ENCODE data around the gene DHX36.
A peak's percentile ranks its signal among the peaks of the same experiment; 100 is the strongest.

DHX36 gene, protein sequence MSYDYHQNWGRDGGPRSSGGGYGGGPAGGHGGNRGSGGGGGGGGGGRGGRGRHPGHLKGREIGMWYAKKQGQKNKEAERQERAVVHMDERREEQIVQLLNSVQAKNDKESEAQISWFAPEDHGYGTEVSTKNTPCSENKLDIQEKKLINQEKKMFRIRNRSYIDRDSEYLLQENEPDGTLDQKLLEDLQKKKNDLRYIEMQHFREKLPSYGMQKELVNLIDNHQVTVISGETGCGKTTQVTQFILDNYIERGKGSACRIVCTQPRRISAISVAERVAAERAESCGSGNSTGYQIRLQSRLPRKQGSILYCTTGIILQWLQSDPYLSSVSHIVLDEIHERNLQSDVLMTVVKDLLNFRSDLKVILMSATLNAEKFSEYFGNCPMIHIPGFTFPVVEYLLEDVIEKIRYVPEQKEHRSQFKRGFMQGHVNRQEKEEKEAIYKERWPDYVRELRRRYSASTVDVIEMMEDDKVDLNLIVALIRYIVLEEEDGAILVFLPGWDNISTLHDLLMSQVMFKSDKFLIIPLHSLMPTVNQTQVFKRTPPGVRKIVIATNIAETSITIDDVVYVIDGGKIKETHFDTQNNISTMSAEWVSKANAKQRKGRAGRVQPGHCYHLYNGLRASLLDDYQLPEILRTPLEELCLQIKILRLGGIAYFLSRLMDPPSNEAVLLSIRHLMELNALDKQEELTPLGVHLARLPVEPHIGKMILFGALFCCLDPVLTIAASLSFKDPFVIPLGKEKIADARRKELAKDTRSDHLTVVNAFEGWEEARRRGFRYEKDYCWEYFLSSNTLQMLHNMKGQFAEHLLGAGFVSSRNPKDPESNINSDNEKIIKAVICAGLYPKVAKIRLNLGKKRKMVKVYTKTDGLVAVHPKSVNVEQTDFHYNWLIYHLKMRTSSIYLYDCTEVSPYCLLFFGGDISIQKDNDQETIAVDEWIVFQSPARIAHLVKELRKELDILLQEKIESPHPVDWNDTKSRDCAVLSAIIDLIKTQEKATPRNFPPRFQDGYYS

DNA sequence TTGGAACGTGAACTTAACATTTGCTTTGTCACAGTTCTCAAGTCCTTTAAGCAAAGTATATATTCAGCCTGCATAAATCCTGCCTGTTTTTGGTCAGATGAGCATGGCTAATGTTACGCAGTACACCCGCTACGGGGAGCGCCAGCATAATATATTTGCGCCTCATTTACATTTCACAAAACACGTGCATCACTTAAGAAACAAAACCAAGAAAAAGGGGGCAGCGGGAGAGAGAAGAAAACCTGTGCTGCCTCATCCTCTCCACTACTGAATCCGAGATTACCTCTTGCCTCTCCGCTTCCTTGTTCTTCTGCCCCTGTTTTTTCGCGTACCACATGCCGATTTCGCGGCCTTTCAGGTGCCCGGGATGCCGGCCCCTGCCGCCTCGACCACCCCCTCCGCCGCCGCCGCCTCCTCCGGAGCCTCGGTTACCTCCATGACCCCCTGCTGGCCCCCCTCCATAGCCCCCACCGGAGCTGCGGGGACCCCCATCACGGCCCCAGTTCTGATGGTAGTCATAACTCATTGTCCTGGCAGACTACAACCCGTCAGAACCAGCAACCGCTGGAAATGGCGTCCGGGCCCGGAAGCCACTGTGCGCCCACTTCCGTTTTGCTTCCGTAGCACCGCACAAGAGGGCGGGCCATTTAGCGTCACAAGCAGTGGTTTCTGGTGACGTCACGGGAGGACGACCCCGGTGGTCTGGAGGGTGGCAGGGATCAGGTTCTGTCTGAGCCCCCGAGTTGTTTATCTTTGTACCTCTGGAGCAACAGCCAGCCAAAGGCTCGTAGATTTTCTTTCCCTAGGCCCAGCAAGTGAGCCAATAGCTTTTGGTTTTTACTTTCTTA is at the start of gene DHX36:
DHX36 (minus strand) TSS at position 597 of the 848 bp plus-strand sequence; CDS start at position 526, 71 bp downstream.
- peak; percentile 94 for DNase-seq (ENCODE audit: low spot score)

DNA sequence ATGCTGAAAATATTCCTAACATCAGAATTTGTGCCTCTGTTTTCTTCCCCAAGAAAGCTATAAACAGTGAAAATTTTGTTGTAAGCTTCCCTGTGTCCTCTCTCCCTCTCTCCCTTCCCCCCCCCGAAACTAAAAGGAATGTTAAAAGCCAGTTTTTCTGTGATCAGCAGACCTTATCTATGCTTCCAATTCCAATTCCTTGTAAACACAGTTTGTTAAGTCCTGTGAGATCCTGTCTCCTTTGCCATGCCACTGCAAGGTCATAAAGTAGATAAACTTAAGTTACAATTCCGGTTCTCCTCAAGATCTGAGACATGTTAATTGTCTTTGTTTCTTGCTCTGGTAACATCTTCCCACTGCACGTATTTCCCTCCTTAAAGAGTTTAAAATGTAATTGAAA is 42.9 kb upstream of the DHX36 start:
- no peak for DNase-seq (ENCODE audit: low spot score)

DNA sequence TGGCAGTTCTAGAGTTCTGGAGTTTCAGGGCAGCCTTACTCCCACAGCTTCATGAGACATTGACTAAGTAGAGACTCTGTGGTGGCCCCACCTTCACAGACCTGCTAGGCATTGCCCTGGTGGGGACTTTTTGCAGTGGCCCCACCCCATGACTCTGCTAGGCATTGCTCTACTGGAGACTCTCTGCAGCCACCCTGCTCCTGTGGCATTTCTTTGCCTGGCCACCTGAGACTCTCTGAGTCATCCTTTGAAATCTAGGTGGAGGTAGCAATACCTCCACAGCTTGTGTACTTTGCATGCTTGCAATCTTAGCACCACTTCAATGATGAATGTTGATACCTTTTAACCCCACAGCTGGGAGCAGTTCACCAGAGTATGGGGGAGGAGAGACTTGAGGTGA is 40.6 kb upstream of the DHX36 start:
- DNase-seq (ENCODE audit: low spot score), result no peak

DNA sequence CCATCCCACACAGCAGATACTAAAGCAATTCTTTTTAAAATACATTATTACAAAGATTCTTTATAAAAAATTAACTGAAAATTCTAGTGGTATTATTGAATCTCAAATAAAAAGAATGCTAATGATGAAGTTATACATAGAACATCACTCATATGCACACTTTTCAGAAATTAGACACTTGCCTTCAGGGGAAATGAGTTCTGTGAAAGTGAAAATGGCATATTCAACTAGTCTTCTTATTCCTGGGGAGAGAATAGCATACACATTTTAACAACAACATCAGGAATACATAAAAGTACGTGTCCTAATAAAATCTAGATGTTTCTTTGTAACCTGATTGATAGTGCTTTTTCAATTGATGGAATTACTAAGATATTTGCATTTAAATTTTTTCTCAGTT is 36.8 kb upstream of the DHX36 start:
- DNase-seq (ENCODE audit: low spot score), result no peak

DNA sequence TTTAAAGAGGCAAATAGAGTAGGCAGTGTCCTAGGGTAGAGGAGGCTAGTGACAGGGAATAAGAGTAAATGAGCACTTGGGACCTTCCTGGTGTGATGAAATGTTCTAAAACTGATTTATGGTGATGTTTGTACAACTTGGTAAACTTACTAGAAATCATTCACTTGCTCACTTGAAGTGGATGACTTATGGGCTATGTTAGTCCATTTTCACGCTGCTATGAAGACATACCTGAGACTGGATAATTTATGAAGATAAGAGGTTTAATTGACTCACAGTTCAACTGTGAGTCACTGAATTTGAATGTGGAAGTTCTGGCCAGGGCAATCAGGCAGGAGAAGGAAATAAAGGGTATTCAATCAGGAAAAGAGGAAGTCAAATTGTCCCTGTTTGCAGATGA is 31.7 kb upstream of the DHX36 start:
- no peak for DNase-seq (ENCODE audit: low spot score)

DNA sequence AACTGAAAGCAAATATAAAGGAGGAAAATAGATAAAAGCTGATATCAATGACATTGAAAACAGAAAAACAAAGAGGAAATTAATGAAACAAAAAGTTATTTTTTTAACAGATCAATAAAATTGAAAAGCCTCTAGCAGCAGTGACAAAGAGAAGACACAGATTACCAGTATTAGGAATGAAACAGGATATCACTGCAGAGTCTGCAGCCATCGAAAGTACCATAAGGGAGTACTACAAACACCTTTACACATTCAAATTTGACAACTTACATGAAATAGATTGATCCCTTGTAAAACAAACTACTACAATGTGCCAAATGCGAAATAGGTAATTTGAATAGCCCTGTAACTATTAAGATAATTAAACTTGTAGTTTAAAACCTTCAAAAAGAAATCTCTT is 24.9 kb upstream of the DHX36 start:
- DNase-seq (ENCODE audit: low spot score), result no peak

DNA sequence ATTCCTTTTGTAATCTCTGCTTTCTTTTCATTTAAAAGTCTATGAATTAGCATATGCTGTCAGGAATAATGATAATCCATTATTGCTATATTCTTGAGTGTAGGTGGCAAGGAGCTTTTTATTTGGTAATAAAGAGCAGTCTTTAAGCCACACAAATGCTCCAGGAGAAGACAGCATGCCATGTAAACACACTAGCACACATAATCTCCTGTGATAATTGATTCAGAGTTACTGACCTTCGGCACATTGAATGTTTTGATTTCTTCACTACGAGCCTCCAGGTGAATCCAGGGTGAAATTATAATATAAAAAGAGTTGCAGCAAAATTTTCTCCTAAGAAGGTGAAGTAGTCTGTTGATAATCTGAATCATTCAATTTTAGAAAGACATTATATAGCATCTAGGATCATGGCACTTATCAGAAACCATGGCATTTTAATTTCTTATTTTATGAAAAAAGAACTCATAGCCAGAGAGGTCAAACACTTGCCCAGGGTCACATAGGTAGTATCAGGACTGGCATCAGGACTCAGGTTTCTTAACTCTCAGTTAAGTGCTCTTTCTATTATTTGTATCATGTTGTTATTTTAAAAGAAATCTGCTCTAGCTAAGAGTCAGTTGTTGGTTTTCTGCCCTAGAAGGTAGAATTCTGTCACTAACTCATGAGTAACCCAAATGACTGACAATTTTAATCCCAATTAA is 21.3 kb upstream of the DHX36 start:
- DNase-seq (ENCODE audit: low spot score), result no peak

DNA sequence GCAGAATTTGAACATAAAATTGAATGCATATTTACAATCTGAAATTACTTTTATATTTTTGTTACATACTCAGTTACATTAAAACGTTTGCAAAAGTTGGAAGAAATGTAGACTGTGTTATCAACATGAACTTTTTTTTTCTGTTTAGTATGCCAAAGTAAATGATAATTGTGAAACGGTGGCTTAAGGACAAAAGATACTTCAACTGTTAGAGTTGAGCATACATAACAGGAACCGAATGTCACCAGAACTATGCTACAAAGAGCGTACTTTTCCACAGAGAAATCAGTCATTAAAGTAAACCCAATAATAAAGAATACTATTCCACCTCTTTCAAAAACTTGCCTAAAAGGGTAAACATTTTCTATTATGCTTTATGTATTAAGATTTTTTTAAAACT is 14.3 kb upstream of the DHX36 start:
- DNase-seq (ENCODE audit: low spot score), result no peak

DNA sequence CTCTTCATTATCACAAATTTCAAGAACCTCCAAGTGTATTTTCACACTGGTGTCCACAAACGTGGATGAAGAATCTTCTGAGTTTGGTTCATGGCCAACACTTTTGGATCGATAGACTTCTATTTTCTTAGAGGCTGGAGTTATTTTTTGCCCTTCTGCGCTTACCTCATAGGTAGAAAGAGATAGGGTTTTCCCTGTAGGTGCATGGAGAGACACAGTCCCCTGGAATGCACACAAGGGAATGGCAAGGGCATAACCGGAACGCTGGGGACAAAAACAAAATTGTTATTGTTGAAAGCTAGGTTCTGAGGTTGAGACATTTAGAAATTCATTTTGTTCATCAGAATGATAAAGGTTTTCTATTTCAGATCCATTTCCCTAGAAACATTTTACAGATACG is 13.7 kb upstream of the DHX36 start:
- no peak for DNase-seq (ENCODE audit: low spot score)

DNA sequence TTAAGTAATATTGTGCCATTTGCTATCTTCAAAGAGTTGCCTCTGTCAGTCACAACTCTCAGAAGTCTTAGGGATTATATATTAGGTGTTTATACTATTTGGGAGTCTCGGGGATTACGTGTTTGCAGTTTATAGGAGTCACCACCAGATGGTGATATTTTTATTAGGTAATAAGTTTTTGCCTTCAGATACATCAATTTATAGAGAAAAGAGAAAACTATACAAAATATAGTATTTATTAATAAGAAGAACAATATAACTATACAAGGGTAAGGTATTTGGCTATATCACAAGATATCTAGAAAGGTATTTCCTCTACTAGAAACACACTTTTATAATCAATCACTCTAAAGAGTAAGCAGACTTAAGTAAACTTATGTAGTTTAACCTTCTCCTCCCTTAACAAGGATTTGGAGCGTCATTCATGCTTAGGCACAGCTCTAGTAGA is 10.7 kb upstream of the DHX36 start:
- no peak for DNase-seq (ENCODE audit: low spot score)

DNA sequence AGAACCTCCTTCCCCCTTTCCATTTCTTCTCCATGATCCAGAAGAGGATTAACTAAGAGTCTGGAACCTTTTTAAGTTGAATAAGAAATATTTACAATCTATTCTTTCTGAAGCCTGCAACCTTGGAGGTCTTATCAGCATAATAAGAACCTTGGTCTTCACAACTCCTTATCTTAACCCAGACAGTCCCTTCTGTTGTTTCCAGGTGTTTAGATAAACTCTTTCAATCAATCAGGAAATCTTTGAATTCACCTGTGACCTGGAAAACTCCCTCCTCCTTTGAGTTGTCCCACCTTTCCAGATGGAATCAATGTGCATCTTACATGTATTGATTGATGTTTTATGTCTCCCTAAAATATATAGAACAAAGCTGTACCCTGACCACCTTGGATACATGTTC is 3.6 kb upstream of the DHX36 start:
- DNase-seq (ENCODE audit: low spot score), result no peak

DNA sequence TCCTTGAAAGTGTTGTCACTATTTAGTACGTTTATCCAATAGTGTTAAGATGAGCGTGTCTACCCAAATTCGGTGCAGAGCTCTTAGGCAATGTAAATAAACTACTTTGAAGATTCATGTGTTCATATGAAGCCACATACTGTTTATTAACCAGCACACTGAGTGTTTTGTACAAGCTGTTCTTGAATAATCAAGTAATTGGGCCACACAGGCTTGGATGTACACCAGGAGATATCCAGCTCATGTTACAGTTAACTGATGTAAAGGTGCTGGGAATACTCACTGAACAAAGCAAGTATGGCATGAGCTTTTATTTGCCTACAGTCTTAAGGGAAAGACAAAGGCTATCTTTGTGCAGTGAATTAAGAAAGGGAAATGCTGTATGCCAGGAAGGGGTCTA is 632 bp upstream of the DHX36 start:
- no peak for DNase-seq (ENCODE audit: low spot score)

DNA sequence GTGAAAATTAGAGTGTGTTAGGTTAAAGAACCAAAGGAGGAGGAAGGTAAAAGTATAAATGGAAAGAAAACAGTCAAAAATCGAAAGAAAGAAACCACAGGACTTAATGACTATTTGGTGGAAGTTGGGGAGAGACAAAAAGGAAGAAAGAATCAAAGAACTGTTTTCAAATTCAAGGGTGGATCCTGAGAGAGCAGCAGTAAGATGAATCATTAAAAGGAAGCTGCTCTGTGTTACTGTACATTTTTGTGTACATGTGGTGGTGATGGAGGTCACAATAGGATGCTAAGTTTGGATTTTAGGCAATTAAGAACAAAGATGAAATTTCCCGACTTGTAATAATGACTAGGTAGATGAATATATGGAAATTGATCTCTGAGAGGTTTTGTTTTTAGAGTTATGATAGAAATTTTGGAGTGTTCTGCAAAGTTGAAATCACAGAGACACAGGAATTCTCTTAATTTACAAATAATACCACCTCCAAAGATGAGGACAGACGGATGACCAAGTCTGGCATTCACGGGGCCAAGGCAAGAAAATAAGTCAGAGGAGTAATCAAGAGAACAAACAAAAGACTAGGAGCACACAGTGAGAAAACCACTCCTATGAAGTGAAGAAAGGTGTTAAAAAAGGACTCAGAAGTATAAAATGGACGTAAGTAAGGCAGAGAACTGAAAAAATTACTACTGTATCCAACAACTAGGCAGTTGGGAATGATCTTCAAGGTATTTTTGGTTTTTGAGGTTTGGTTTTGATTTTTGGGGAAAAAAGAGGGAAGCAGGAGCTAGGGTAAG is 7.1 kb downstream of the DHX36 start:
- no peak for DNase-seq (ENCODE audit: low spot score)

DNA sequence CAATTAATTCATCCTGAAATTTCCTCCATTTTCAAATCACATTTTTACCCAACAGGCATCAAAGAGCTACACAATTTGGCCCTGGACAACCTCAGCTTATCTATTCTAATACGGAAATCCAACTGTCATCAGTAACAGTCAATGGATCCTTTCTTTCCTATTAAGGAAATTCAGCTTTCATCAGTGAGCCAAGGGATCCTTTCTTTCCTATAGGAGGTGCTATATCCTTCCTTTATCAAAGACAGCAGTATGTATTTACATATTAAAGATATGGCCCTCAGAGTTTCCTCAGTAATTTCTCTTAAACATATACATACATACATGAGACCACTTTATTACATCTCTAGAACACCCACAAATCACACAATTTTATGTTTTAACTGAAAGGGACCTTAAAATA is 10.1 kb downstream of the DHX36 start:
- no peak for DNase-seq (ENCODE audit: low spot score)

DNA sequence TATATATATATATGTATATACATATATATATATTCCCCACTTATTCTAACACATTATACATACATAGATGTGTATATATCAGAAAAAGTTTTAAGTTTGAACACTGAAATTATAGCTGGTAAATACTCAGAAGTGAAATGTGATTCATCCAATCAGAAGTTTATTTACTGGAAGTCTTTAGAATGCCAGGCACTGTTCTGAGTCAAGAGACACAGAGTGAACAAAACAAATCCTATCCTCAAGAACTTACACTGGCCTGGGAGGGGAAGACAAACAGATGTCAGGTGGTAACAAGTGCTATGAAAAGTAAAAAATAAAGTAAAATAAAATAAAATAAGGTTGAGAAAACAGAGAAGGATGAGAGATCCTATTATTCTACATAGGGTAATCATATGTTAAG is 13.4 kb downstream of the DHX36 start:
- DNase-seq (ENCODE audit: low spot score), result no peak

DNA sequence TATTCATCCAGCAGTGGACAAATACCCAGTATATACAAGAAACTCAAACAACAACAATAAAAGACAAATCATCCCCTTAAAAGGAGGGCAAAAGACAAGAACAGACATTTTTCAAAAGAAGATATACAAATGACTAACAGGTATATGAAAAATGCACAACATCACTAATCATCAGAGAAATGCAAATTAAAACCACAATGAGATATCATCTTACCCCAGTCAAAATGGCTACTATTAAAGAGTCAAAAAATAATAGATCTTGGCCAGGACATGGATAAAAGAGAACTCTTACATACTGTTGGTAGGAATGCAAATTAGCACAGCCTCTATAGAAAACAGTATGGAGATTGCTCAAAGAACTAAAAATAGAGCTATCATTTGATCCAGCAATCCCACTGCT is 16.9 kb downstream of the DHX36 start:
- DNase-seq (ENCODE audit: low spot score), result no peak

DNA sequence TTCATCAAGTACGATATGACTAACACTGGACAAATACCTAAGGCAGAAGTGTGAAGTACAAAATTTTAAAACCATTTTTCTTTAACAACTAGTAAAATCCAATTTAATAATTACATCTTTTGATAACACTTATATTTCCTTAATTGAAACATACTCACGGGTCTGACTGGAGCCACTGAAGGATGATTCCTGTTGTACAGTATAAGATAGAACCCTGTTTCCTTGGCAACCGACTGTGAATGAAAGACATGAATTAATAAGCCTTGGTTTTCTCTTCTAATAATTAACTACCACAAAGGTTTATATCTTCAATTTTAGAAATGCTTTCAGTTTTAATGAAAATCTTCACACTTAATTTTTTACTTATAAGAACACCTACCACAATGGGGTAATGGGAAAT is 19.4 kb downstream of the DHX36 start:
- DNase-seq (ENCODE audit: low spot score), result no peak

DNA sequence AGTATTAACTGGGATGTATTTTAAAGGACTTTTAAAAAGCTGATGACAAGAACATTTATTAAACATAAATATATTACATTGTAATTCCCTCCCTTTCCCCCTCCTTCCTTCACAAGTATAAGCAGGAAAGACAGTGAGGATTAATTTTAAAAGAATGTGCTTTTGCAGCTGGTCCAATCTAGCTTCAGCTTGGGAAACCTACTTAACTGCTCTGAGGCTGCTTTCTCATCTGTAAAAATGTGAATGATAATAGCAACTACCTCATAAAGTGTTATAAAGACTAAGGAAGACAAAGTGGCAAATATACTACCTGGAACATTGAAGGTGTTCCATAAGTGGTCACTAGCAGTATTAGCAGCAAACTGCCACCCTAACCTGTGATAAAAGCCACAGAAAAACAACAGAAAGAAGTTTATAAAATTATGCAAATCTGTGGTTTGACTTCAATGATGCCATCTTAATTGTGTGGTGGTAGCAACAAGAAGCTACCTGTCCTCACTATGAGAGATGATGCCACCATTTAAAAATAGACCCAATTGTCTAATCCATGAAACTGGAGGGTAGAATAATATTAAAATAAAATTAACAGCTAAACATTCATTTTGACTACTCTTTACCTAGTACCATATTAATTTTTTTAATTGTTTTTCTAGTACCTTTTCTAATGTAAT is 20.0 kb downstream of the DHX36 start:
- no peak for DNase-seq (ENCODE audit: low spot score)

DNA sequence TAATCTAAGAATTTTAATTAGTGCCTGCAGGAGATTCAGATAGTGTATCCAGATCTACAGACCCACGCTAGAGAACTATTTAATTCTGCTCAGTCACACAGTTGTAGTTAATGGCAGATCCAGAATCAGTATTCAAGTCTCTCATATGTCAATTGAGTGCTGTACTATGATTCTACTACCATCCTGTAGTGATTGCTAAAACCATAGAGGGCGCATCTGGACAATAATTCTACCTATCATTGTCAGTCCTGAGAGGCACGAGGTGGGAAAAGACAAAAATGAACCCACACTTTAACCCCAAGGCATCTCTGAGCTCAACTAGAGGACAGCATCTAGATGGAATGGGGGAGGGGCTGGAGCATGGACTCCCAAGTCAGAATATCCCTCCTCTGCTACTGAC is 22.7 kb downstream of the DHX36 start:
- no peak for DNase-seq (ENCODE audit: low spot score)

DNA sequence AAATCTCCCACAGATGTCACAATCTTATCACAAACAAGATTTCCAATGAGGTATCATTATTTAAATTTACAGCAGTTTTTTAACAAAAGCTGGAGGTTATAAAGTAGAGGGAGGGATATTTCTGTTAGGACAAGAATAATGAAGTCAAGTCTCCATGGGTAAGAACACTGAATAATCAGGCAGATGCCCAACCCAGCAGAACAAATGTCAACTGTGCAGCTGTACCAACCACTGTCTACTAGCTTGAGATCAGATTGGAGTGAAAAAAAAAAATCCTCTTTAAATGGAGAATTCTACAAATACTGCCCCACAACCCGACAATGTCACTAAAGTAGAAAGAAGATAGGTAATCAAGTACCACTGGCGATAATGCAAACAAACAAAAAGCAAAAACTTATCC is 30.3 kb downstream of the DHX36 start:
- DNase-seq (ENCODE audit: low spot score), result no peak
